Testis (tissue), 3 donors: ENCODE data around the gene ECHS1. TPM values are rescaled to one million over a fixed set of nuclear protein-coding genes. Genes with fewer than 3 reads are reported as not detected.

Source experiments
- DNase-seq: peaks from one replicate; pipeline ENCODE4 v3.0.0-alpha.2; 2019
- H3K27ac ChIP-seq, 2 donors: fragments of 200-600 bp; sonication (generic); one replicate each; pipeline ENCODE4 v1.5.1; 2019
- H3K27me3 ChIP-seq: fragments of 200-600 bp; sonication (generic); one replicate; pipeline ENCODE4 v1.5.1; 2019
- H3K36me3 ChIP-seq: fragments of 200-600 bp; sonication (generic); one replicate; pipeline ENCODE4 v1.5.1; 2017; ENCODE audit warnings: low read depth; ENCODE audit errors: missing control alignments
- H3K4me1 ChIP-seq: fragments of 200-600 bp; sonication (generic); one replicate; pipeline ENCODE4 v1.5.1; 2019
- H3K4me3 ChIP-seq, 2 donors: fragments of 200-600 bp; sonication (generic); one replicate each; pipeline ENCODE4 v1.5.1; 2017 to 2019
- H3K9me3 ChIP-seq: fragments of 200-600 bp; sonication (generic); one replicate; pipeline ENCODE4 v1.5.1; 2017
- CTCF ChIP-seq, 3 experiments: fragments of 450-650 bp in 2 of 3; fragments of 200-600 bp in 1 of 3; sonication (generic) in 1 of 3; IDR thresholded peaks; one replicate each; pipeline ENCODE4 v1.5.1; 2016 to 2019; ENCODE audit warnings: antibody characterized with exemption in 3 of 3, mild to moderate bottlenecking in 2 of 3, moderate library complexity in 1 of 3
- POLR2A ChIP-seq: fragments of 450-650 bp; IDR thresholded peaks from one replicate; pipeline ENCODE4 v1.6.1; 2017; ENCODE audit warnings: antibody characterized with exemption, mild to moderate bottlenecking, moderate library complexity
- WGBS, 2 donors: methylation state at CpG; one replicate each; pipeline ENCODE4 v1.1.5; 2018; 5-methylcytosine and 5-hydroxymethylcytosine counted together
- intact Hi-C: fragments of 100-400 bp; cut with DNase I; formaldehyde crosslinking; loops from one replicate; pipeline ENCODE4 v1.15.1; 2023; ENCODE audit warnings: low total_unique reads
- polyA plus RNA-seq: library from polyadenylated mRNA; stranded (reverse); fragments of 350-450 nt; fragmentation: Illumina TruSeq; extraction: RNeasy Lipid Tissue Mini Kit (QIAGEN cat#74804); gene quantifications from one replicate; pipeline ENCODE4 v1.2.3, GENCODE V29; 2014; ENCODE audit warnings: low read depth, low replicate concordance; ENCODE audit not compliant: insufficient read depth
- total RNA-seq, 2 donors: library from RNA; depleted of rRNA; stranded (reverse); fragments of >200 nt; gene quantifications; one replicate each; pipeline ENCODE4 v1.2.3, GENCODE V29; 2016

ECHS1 gene
- total and polyA plus RNA-seq, 3 donors from 2014 or later = 104 to 118 (median 118) TPM

- Histone ChIP-seq H3K4me3 (no peak overlapping the region), H3K4me1 (peaks cover 9% of the 10 kb centered on the region), H3K27ac (no peak overlapping the region), H3K9me3 (no peaks in the 10 kb centered on the region), H3K36me3 (no peaks in the 10 kb centered on the region), H3K27me3 (no peaks in the 10 kb centered on the region)
- WGBS, 2 donors = 95 to 100% methylated on average over 1 to 6 of the region's 6 CpGs
- TF ChIP-seq POLR2A (no peak), CTCF (IDR thresholded peaks at IDR 0.05) (no peak)
- DNase-seq = no peak
- intact Hi-C loops = no loop called here
Measured at GRCh38 chr10:133355266-133355665, 17.9 kb downstream of the ECHS1 start.

- no peak overlapping the region for H3K4me3 ChIP-seq
- peaks cover 8% of the 10 kb centered on the region for H3K4me1 ChIP-seq
- DNase-seq = no peak
- WGBS, 2 donors = 87 to 96% methylated on average over 8 to 14 of the region's 14 CpGs
- no peaks in the 10 kb centered on the region for H3K27me3 ChIP-seq
- no peak overlapping the region for H3K27ac ChIP-seq
- no peaks in the 10 kb centered on the region for H3K9me3 ChIP-seq
- TF ChIP-seq POLR2A (no peak), CTCF (IDR thresholded peaks at IDR 0.05) (no peak)
- no peaks in the 10 kb centered on the region for H3K36me3 ChIP-seq
- intact Hi-C loops = no loop called here
Measured at GRCh38 chr10:133354672-133355240, 18.4 kb downstream of the ECHS1 start.

GRCh38 chr10:133353988-133354605, 19.1 kb downstream of the ECHS1 start:
- WGBS, 2 donors = 81 to 87% methylated on average over 15 to 16 of the region's 16 CpGs
- no peaks in the 10 kb centered on the region for H3K27me3 ChIP-seq

GRCh38 chr10:133353202-133353959, 19.8 kb downstream of the ECHS1 start:
- intact Hi-C loops = no loop called here
- no peak for DNase-seq
- Histone ChIP-seq H3K9me3 (no peaks in the 10 kb centered on the region), H3K27ac (no peak overlapping the region), H3K36me3 (no peaks in the 10 kb centered on the region), H3K4me1 (peaks cover 5% of the 10 kb centered on the region), H3K4me3 (no peak overlapping the region), H3K27me3 (no peaks in the 10 kb centered on the region)
- TF ChIP-seq POLR2A = no peak
- TF ChIP-seq CTCF (IDR thresholded peaks at IDR 0.05) = no peak
- 58 to 82% methylated on average over 3 to 14 of the region's 16 CpGs for WGBS, 2 donors

More at GRCh38 chr10:133353988-133354605, 19.1 kb downstream of the ECHS1 start:
- H3K27ac ChIP-seq = no peak overlapping the region
- H3K9me3 ChIP-seq = no peaks in the 10 kb centered on the region
- no peak overlapping the region for H3K4me3 ChIP-seq
- H3K4me1 ChIP-seq = peaks cover 5% of the 10 kb centered on the region
- no peaks in the 10 kb centered on the region for H3K36me3 ChIP-seq
- no peak for DNase-seq
- intact Hi-C loops = no loop called here
- TF ChIP-seq POLR2A (no peak), CTCF (IDR thresholded peaks at IDR 0.05) (no peak)
